Mesothelial cell of epicardium (in vitro differentiated cells): ENCODE data around the gene DISP3. TPM values are rescaled to one million over a fixed set of nuclear protein-coding genes. Genes with fewer than 3 reads are reported as not detected.
A peak's percentile ranks its signal among the peaks of the same experiment; 100 is the strongest.

ENCODE experiments used
- DNase-seq, 2 experiments: peaks; one replicate each; pipeline ENCODE4 v3.0.0; 2021; ENCODE audit warnings: low spot score in 2 of 2; ENCODE audit not compliant: unreplicated experiment in 2 of 2
- H3K27ac Mint-ChIP-seq: 2 replicates; pipeline ENCODE4 v1.8.0; 2021; ENCODE audit warnings: mixed read lengths
- H3K27me3 Mint-ChIP-seq: 2 replicates; pipeline ENCODE4 v1.8.0; 2021; ENCODE audit warnings: low read depth, mixed read lengths
- H3K36me3 Mint-ChIP-seq: 2 replicates; pipeline ENCODE4 v1.8.0; 2021; ENCODE audit warnings: mixed read lengths
- H3K4me1 Mint-ChIP-seq: 2 replicates; pipeline ENCODE4 v1.8.0; 2021; ENCODE audit warnings: mixed read lengths
- H3K4me3 Mint-ChIP-seq: 2 replicates; pipeline ENCODE4 v1.8.0; 2021; ENCODE audit warnings: mild to moderate bottlenecking, moderate library complexity, mixed read lengths
- H3K9me3 Mint-ChIP-seq: 2 replicates; pipeline ENCODE4 v1.8.0; 2021; ENCODE audit warnings: mixed read lengths
- CTCF ChIP-seq: fragments of 200-600 bp; sonication (generic); IDR thresholded peaks from one replicate; pipeline ENCODE4 v1.5.0; 2021; ENCODE audit warnings: antibody characterized with exemption; ENCODE audit not compliant: unreplicated experiment
- total RNA-seq: library from RNA; stranded (reverse); gene quantifications from 3 replicates; pipeline ENCODE4 v1.2.1, GENCODE V29; 2021

Gene DISP3
- total RNA-seq, 1 donor from 2014 or later: 2.2 TPM

- H3K9me3 Mint-ChIP-seq: no peaks in the 10 kb centered on the region
- no peak for DNase-seq
- H3K27me3 Mint-ChIP-seq: peaks cover 66% of the 10 kb centered on the region
- no peaks in the 10 kb centered on the region for H3K4me1 Mint-ChIP-seq
- H3K36me3 Mint-ChIP-seq: no peaks in the 10 kb centered on the region
- TF ChIP-seq CTCF: no peak
- H3K27ac Mint-ChIP-seq: no peak overlapping the region
- H3K4me3 Mint-ChIP-seq: no peak overlapping the region
Measured at GRCh38 chr1:11468878-11469277, 10.1 kb upstream of the DISP3 start.

DNA sequence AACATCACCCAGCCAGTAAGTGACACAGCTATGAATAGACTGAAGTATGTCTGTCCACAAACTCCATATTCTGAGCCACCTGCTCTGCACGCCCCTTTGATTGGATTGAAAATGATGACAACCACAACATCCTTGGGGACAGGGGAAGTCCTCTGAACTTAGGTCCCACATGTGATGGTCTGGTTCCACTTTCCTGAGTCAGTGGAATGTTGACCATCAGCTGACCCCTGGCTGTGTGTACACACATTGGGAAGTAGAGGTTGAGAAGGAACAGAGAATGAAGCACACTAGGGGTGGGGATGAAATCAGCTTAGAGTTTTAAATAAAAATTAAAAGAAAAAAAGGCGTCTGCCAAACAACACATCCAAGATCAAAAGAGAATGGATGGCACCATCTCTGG lies 8.0 kb upstream of the DISP3 start:
- H3K27me3 Mint-ChIP-seq: peaks cover 61% of the 10 kb centered on the region
- TF ChIP-seq CTCF: no peak
- no peak overlapping the region for H3K4me3 Mint-ChIP-seq
- H3K36me3 Mint-ChIP-seq: no peaks in the 10 kb centered on the region
- no peaks in the 10 kb centered on the region for H3K4me1 Mint-ChIP-seq
- H3K27ac Mint-ChIP-seq: no peak overlapping the region
- no peaks in the 10 kb centered on the region for H3K9me3 Mint-ChIP-seq
- DNase-seq: no peak

- Mint-ChIP-seq H3K27ac (no peak overlapping the region), H3K9me3 (no peaks in the 10 kb centered on the region), H3K4me3 (no peak overlapping the region), H3K4me1 (no peaks in the 10 kb centered on the region), H3K36me3 (no peaks in the 10 kb centered on the region), H3K27me3 (peaks cover 61% of the 10 kb centered on the region)
- TF ChIP-seq CTCF: no peak
- DNase-seq: no peak
Measured at GRCh38 chr1:11471473-11471872, 7.5 kb upstream of the DISP3 start.

GRCh38 chr1:11472284-11472683 lies 6.7 kb upstream of the DISP3 start:
- Mint-ChIP-seq H3K36me3 (no peaks in the 10 kb centered on the region), H3K4me3 (no peak overlapping the region), H3K27me3 (peaks cover 68% of the 10 kb centered on the region), H3K4me1 (no peaks in the 10 kb centered on the region), H3K9me3 (no peaks in the 10 kb centered on the region), H3K27ac (no peak overlapping the region)
- no peak for TF ChIP-seq CTCF
- DNase-seq: no peak

GRCh38 chr1:11472741-11473140 lies 6.2 kb upstream of the DISP3 start:
- no peak for TF ChIP-seq CTCF
- no peak for DNase-seq
- Mint-ChIP-seq H3K9me3 (no peaks in the 10 kb centered on the region), H3K36me3 (no peaks in the 10 kb centered on the region), H3K4me3 (no peak overlapping the region), H3K4me1 (no peaks in the 10 kb centered on the region), H3K27ac (no peak overlapping the region), H3K27me3 (peaks cover 68% of the 10 kb centered on the region)

GRCh38 chr1:11473491-11474034 lies 5.4 kb upstream of the DISP3 start:
- no peak for TF ChIP-seq CTCF
- peak in 1 of 2 experiments; percentile 55 for DNase-seq
- no peaks in the 10 kb centered on the region for H3K36me3 Mint-ChIP-seq
- peaks cover 66% of the 10 kb centered on the region for H3K27me3 Mint-ChIP-seq
- H3K27ac Mint-ChIP-seq: no peak overlapping the region
- no peaks in the 10 kb centered on the region for H3K9me3 Mint-ChIP-seq
- no peak overlapping the region for H3K4me3 Mint-ChIP-seq
- H3K4me1 Mint-ChIP-seq: no peaks in the 10 kb centered on the region
